Activated T-cell treated with anti-CD3 and anti-CD28 coated beads for 4 hours (primary cell): ENCODE data around the gene CD160.
"Not testable (repeated sequence)": the region's sequence is repeated elsewhere in the genome, so short reads cannot be mapped to it uniquely, and the experiment has no call there.

Experiments used
- DNase-seq: peaks from one replicate; pipeline ENCODE4 v3.0.0-alpha.2; 2020

CD160 gene

GRCh38 chr1:145719230-145720079 lies at the start of gene CD160:
Gene CD160 (plus strand): TSS chr1:145719499. CDS start chr1:145728328, 8,829 bp downstream.
- no peak for DNase-seq

GRCh38 chr1:145670995-145671745 lies 48.1 kb upstream of the CD160 start:
- DNase-seq, result not testable (repeated sequence)

GRCh38 chr1:145673217-145673616 lies 46.1 kb upstream of the CD160 start:
- not testable (repeated sequence) for DNase-seq

- DNase-seq, result not testable (repeated sequence)
Measured at GRCh38 chr1:145684858-145685257, 34.4 kb upstream of the CD160 start.

- not testable (repeated sequence) for DNase-seq
Measured at GRCh38 chr1:145686078-145686477, 33.2 kb upstream of the CD160 start.

- no peak for DNase-seq
Measured at GRCh38 chr1:145688328-145688727, 31.0 kb upstream of the CD160 start.

- DNase-seq, result no peak
Measured at GRCh38 chr1:145688924-145689323, 30.4 kb upstream of the CD160 start.

GRCh38 chr1:145689922-145690321 lies 29.4 kb upstream of the CD160 start:
- no peak for DNase-seq

GRCh38 chr1:145690587-145691558 lies 28.4 kb upstream of the CD160 start:
- DNase-seq, result no peak

GRCh38 chr1:145692785-145693443 lies 26.4 kb upstream of the CD160 start:
- no peak for DNase-seq

- no peak for DNase-seq
Measured at GRCh38 chr1:145695821-145696629, 23.3 kb upstream of the CD160 start.

- DNase-seq, result no peak
Measured at GRCh38 chr1:145696630-145696960, 22.7 kb upstream of the CD160 start.

GRCh38 chr1:145701306-145701862 lies 17.9 kb upstream of the CD160 start:
- no peak for DNase-seq

GRCh38 chr1:145702052-145702451 lies 17.2 kb upstream of the CD160 start:
- no peak for DNase-seq

- DNase-seq, result no peak
Measured at GRCh38 chr1:145702826-145703225, 16.5 kb upstream of the CD160 start.

- no peak for DNase-seq
Measured at GRCh38 chr1:145705622-145706021, 13.7 kb upstream of the CD160 start.

GRCh38 chr1:145706086-145706664 lies 13.1 kb upstream of the CD160 start:
- DNase-seq, result no peak

GRCh38 chr1:145707183-145707867 lies 12.0 kb upstream of the CD160 start, which contains the start of gene PDZK1:
Gene PDZK1 (minus strand): TSS chr1:145707368. CDS start chr1:145688021, 19,347 bp downstream.
- no peak for DNase-seq

- no peak for DNase-seq
Measured at GRCh38 chr1:145708063-145708462, 11.2 kb upstream of the CD160 start.
